A549 (cell line): ENCODE results near the gene PRIMA1.

ENCODE experiments used
- CBX2 ChIP-seq: fragments of 200-600 bp; sonication (generic); IDR thresholded peaks from 2 replicates; pipeline ENCODE4 v1.6.1; 2016; ENCODE audit warnings: low read depth, mild to moderate bottlenecking, borderline replicate concordance
- EHMT2 ChIP-seq: fragments of 200-600 bp; sonication (generic); IDR thresholded peaks from 2 replicates; pipeline ENCODE4 v1.6.1; 2016; ENCODE audit warnings: antibody characterized with exemption, low read depth, mild to moderate bottlenecking, moderate library complexity
- PHF8 ChIP-seq: fragments of 200-600 bp; sonication (generic); IDR thresholded peaks from 2 replicates; pipeline ENCODE4 v1.6.1; 2016; ENCODE audit warnings: low read depth, mild to moderate bottlenecking, antibody characterized with exemption, moderate library complexity, borderline replicate concordance
- POLR2A ChIP-seq: IDR thresholded peaks from 2 replicates; pipeline ENCODE4 v1.6.1; 2012; ENCODE audit warnings: mild to moderate bottlenecking, low read length
- RFX5 ChIP-seq: fragments of 450-650 bp; IDR thresholded peaks from 2 replicates; pipeline ENCODE4 v1.7.1; 2014; ENCODE audit warnings: antibody characterized with exemption, mild to moderate bottlenecking, moderate library complexity
- TF ChIP-seq, protein P1 (sequence below): fragments of 150-350 bp; IDR thresholded peaks from 2 replicates; pipeline ENCODE4 v1.6.1; 2014; ENCODE audit warnings: low read depth, mild to moderate bottlenecking, low read length
- TF ChIP-seq, protein P2 (sequence below): fragments of >200 bp; sonication (Bioruptor Twin); formaldehyde crosslinking; IDR thresholded peaks from 3 replicates; pipeline ENCODE4 v1.5.1; 2016
- TF ChIP-seq, protein P3 (sequence below): fragments of 200-600 bp; sonication (generic); IDR thresholded peaks from 2 replicates; pipeline ENCODE4 v1.6.1; 2016; ENCODE audit warnings: antibody characterized with exemption, mild to moderate bottlenecking, moderate library complexity

DNA sequence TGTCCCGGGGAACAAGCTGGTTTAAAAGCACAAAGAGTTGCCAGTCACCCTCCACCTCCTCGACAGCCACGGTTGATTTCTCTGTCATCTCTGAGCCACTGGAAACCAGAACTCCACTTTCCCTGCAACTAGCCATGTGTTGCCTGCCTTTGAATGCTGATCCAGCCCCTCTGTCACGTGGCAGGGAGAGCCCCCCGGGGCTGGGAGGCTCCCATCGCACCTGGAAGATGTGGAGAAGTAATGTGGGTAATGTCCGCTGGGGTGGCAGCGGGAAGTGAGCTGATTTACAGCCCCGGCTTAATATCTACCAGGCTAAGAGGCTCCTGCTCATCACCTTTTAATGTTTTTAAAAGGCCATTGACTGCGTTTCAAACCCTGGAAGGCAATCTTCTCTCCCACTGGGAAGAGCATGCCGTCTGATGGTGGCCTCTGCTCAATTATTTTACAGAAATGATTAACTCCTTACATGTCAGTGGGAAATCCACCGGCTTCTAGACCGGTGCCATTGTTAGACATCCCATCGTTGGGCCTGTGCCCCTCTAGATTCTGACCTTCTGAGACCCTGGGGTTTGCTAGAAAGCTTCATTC is 7.4 kb downstream of the PRIMA1 start:
- TF ChIP-seq, protein P1, sequence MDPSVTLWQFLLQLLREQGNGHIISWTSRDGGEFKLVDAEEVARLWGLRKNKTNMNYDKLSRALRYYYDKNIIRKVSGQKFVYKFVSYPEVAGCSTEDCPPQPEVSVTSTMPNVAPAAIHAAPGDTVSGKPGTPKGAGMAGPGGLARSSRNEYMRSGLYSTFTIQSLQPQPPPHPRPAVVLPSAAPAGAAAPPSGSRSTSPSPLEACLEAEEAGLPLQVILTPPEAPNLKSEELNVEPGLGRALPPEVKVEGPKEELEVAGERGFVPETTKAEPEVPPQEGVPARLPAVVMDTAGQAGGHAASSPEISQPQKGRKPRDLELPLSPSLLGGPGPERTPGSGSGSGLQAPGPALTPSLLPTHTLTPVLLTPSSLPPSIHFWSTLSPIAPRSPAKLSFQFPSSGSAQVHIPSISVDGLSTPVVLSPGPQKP = no peak
- TF ChIP-seq EHMT2 = no peak
- TF ChIP-seq PHF8 = no peak
- TF ChIP-seq POLR2A = no peak
- TF ChIP-seq, protein P2, sequence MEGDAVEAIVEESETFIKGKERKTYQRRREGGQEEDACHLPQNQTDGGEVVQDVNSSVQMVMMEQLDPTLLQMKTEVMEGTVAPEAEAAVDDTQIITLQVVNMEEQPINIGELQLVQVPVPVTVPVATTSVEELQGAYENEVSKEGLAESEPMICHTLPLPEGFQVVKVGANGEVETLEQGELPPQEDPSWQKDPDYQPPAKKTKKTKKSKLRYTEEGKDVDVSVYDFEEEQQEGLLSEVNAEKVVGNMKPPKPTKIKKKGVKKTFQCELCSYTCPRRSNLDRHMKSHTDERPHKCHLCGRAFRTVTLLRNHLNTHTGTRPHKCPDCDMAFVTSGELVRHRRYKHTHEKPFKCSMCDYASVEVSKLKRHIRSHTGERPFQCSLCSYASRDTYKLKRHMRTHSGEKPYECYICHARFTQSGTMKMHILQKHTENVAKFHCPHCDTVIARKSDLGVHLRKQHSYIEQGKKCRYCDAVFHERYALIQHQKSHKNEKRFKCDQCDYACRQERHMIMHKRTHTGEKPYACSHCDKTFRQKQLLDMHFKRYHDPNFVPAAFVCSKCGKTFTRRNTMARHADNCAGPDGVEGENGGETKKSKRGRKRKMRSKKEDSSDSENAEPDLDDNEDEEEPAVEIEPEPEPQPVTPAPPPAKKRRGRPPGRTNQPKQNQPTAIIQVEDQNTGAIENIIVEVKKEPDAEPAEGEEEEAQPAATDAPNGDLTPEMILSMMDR = no peak
- TF ChIP-seq RFX5 = no peak
- TF ChIP-seq CBX2 = no peak
- TF ChIP-seq, protein P3, sequence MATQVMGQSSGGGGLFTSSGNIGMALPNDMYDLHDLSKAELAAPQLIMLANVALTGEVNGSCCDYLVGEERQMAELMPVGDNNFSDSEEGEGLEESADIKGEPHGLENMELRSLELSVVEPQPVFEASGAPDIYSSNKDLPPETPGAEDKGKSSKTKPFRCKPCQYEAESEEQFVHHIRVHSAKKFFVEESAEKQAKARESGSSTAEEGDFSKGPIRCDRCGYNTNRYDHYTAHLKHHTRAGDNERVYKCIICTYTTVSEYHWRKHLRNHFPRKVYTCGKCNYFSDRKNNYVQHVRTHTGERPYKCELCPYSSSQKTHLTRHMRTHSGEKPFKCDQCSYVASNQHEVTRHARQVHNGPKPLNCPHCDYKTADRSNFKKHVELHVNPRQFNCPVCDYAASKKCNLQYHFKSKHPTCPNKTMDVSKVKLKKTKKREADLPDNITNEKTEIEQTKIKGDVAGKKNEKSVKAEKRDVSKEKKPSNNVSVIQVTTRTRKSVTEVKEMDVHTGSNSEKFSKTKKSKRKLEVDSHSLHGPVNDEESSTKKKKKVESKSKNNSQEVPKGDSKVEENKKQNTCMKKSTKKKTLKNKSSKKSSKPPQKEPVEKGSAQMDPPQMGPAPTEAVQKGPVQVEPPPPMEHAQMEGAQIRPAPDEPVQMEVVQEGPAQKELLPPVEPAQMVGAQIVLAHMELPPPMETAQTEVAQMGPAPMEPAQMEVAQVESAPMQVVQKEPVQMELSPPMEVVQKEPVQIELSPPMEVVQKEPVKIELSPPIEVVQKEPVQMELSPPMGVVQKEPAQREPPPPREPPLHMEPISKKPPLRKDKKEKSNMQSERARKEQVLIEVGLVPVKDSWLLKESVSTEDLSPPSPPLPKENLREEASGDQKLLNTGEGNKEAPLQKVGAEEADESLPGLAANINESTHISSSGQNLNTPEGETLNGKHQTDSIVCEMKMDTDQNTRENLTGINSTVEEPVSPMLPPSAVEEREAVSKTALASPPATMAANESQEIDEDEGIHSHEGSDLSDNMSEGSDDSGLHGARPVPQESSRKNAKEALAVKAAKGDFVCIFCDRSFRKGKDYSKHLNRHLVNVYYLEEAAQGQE = no peak
